22Rv1 (cell line): ENCODE data around the gene PGP.

Source experiments
- H3K27ac ChIP-seq: fragments of 450-650 bp; 2 replicates; pipeline ENCODE4 v1.5.1; 2017
- CTCF ChIP-seq: fragments of 450-650 bp; IDR thresholded peaks from 2 replicates; pipeline ENCODE4 v1.5.1; 2017; ENCODE audit warnings: mild to moderate bottlenecking
- ZFX ChIP-seq: fragments of 450-650 bp; IDR thresholded peaks from 2 replicates; pipeline ENCODE4 v1.6.1; 2017; ENCODE audit warnings: antibody characterized with exemption, borderline replicate concordance

PGP gene

GRCh38 chr16:2184346-2184745 is 30.3 kb downstream of the PGP start:
- no peak overlapping the region for H3K27ac ChIP-seq
- TF ChIP-seq ZFX, result no peak
- no peak for TF ChIP-seq CTCF

GRCh38 chr16:2183671-2184070 is 31.0 kb downstream of the PGP start:
- TF ChIP-seq CTCF, result no peak
- TF ChIP-seq ZFX, result no peak
- no peak overlapping the region for H3K27ac ChIP-seq

GRCh38 chr16:2181952-2182351 is 32.7 kb downstream of the PGP start:
- TF ChIP-seq CTCF (no peak), ZFX (no peak)
- H3K27ac ChIP-seq, result no peak overlapping the region

GRCh38 chr16:2180962-2181923 is 33.4 kb downstream of the PGP start:
- no peak overlapping the region for H3K27ac ChIP-seq
- TF ChIP-seq ZFX, result no peak
- TF ChIP-seq CTCF, result no peak

- no peak overlapping the region for H3K27ac ChIP-seq
- TF ChIP-seq ZFX (no peak), CTCF (no peak)
These were observed 34.2 kb downstream of the PGP start for GRCh38 chr16:2180461-2180860.

- TF ChIP-seq ZFX (no peak), CTCF (no peak)
- H3K27ac ChIP-seq, result peak overlapping the region; percentile 73
These were observed 35.1 kb downstream of the PGP start for GRCh38 chr16:2179576-2179975.

- TF ChIP-seq CTCF (no peak), ZFX (no peak)
These were observed 35.5 kb downstream of the PGP start for GRCh38 chr16:2179107-2179501.

More at GRCh38 chr16:2179107-2179501, 35.5 kb downstream of the PGP start:
- peak overlapping the region; percentile 73 for H3K27ac ChIP-seq
